Measurements from ENCODE around the gene ZBTB32. TPM values are rescaled to one million over a fixed set of nuclear protein-coding genes. Genes with fewer than 3 reads are reported as not detected.

Gene ZBTB32
- total RNA-seq, 1 experiment from 2014 or later = 0.13 TPM

- no peak within 1 kb of the TSS for H2BK15ac ChIP-seq (ENCODE audit: low read depth, low read length)
- H2AK5ac ChIP-seq (ENCODE audit: insufficient read length, low read length) = no peak within 1 kb of the TSS
- no peak within 1 kb of the TSS for H3K14ac ChIP-seq (ENCODE audit: insufficient read depth, low read length)
- H3K27ac Mint-ChIP-seq = peak within 1 kb of the TSS in 1 of 3 experiments; percentile 47; a peak in 1 of 7 replicates
- H3K4me3 Mint-ChIP-seq = no peak within 1 kb of the TSS
- no peak within 1 kb of the TSS for H3K27ac ChIP-seq (ENCODE audit: insufficient read length, low read depth, low read length)
- H2BK12ac ChIP-seq (ENCODE audit: insufficient read length, low read depth, low read length) = no peak within 1 kb of the TSS
- H4K8ac ChIP-seq (replicated peaks; ENCODE audit: insufficient read length, low read depth, low read length) = no peak within 1 kb of the TSS
- no peak within 1 kb of the TSS for H3K4me2 ChIP-seq (ENCODE audit: insufficient read depth, insufficient read length, low read length)
- H3K23me2 ChIP-seq (ENCODE audit: insufficient read length, low read depth, low read length, poor library complexity, severe bottlenecking) = no peaks in the 10 kb centered on the region
- no peaks in the 10 kb centered on the region for H3K79me2 ChIP-seq (ENCODE audit: insufficient read depth, low read length)
- TF ChIP-seq, protein P1, sequence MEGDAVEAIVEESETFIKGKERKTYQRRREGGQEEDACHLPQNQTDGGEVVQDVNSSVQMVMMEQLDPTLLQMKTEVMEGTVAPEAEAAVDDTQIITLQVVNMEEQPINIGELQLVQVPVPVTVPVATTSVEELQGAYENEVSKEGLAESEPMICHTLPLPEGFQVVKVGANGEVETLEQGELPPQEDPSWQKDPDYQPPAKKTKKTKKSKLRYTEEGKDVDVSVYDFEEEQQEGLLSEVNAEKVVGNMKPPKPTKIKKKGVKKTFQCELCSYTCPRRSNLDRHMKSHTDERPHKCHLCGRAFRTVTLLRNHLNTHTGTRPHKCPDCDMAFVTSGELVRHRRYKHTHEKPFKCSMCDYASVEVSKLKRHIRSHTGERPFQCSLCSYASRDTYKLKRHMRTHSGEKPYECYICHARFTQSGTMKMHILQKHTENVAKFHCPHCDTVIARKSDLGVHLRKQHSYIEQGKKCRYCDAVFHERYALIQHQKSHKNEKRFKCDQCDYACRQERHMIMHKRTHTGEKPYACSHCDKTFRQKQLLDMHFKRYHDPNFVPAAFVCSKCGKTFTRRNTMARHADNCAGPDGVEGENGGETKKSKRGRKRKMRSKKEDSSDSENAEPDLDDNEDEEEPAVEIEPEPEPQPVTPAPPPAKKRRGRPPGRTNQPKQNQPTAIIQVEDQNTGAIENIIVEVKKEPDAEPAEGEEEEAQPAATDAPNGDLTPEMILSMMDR (conservative IDR thresholded peaks at IDR 0.05) = no peak
- no peak within 1 kb of the TSS for H3K23ac ChIP-seq (ENCODE audit: insufficient read length, low read depth, low read length)
- no peaks in the 10 kb centered on the region for H3K9me3 ChIP-seq (ENCODE audit: control insufficient read depth, low read depth, low read length)
- no CpG with 5 or more reads among the region's 16 CpGs for WGBS (ENCODE audit: extremely low coverage, insufficient read length, low lambda C conversion rate)
- H3K18ac ChIP-seq (ENCODE audit: insufficient read length, low read depth, low read length) = no peak within 1 kb of the TSS
- peaks cover 10 to 29% (median 21%) of the 10 kb centered on the region in 3 experiments for H3K36me3 Mint-ChIP-seq (ENCODE audit: insufficient read depth in 1 of 3, low read depth in 3 of 3)
- H2BK5ac ChIP-seq (ENCODE audit: insufficient read length, low read length) = no peak within 1 kb of the TSS
- no peaks in the 10 kb centered on the region for H3K27me3 ChIP-seq (ENCODE audit: insufficient read depth, low read length)
- H3K27me3 Mint-ChIP-seq (ENCODE audit: low read depth) = peaks cover 14% of the 10 kb centered on the region
- no peaks in the 10 kb centered on the region for H4K20me1 ChIP-seq (ENCODE audit: control insufficient read depth, insufficient read depth, insufficient read length)
- H2BK120ac ChIP-seq (ENCODE audit: low read depth, low read length, poor library complexity, severe bottlenecking) = no peak within 1 kb of the TSS
- H3K9me3 Mint-ChIP-seq = no peaks in the 10 kb centered on the region
- no peak within 1 kb of the TSS for H2AFZ ChIP-seq (ENCODE audit: low read length)
- H3K4me1 Mint-ChIP-seq = peaks cover 4% of the 10 kb centered on the region in 2 experiments; a peak in 2 of 4 replicates
- no peaks in the 10 kb centered on the region for H3K4me1 ChIP-seq (ENCODE audit: insufficient read depth, low read length)
- H4K91ac ChIP-seq (ENCODE audit: insufficient read length, low read depth, low read length) = no peak within 1 kb of the TSS
- H3K79me1 ChIP-seq (ENCODE audit: insufficient read depth, low read depth, low read length, poor library complexity, severe bottlenecking) = no peaks in the 10 kb centered on the region
- H4K5ac ChIP-seq (ENCODE audit: insufficient read length, low read depth, low read length) = no peak within 1 kb of the TSS
- no peak for DNase-seq
- no peak within 1 kb of the TSS for H2BK20ac ChIP-seq (ENCODE audit: low read depth, low read length, poor library complexity, severe bottlenecking)
- no peak within 1 kb of the TSS for H3K9ac ChIP-seq (ENCODE audit: extremely low read depth, insufficient read length, low read length)
- no peak within 1 kb of the TSS for H3K56ac ChIP-seq (ENCODE audit: insufficient read length, low read depth, low read length)
- no peak within 1 kb of the TSS for H3K4ac ChIP-seq (ENCODE audit: low read depth, low read length)
- no peak within 1 kb of the TSS for H3T11ph ChIP-seq (ENCODE audit: low read length)
Measured at GRCh38 chr19:35666251-35666913, 38.0 kb upstream of the ZBTB32 start, which contains the start of gene UPK1A. Gene UPK1A (plus strand): TSS chr19:35666517. CDS start chr19:35666813, 296 bp downstream.

Measured in H9 (cell line).